HuH-7.5 (cell line): Measurements from ENCODE around the gene PLA2G3.
"Not testable (repeated sequence)": the region's sequence is repeated elsewhere in the genome, so short reads cannot be mapped to it uniquely, and the experiment has no call there.

Source experiments
- DNase-seq: peaks from one replicate; pipeline ENCODE4 v3.0.0; 2011; ENCODE audit warnings: low spot score

The PLA2G3 gene

GRCh38 chr22:31139866-31140716 is at the start of gene PLA2G3:
Gene PLA2G3, minus strand, starts transcription at chr22:31140508. Its CDS starts 154 bp downstream, at chr22:31140354.
- no peak for DNase-seq

GRCh38 chr22:31187627-31188026 is 47.3 kb upstream of the PLA2G3 start:
- DNase-seq: no peak

GRCh38 chr22:31185056-31185455 is 44.7 kb upstream of the PLA2G3 start:
- no peak for DNase-seq

- no peak for DNase-seq
These were observed 43.7 kb upstream of the PLA2G3 start for GRCh38 chr22:31184015-31184414.

- DNase-seq: peak; percentile 83
These were observed 39.0 kb upstream of the PLA2G3 start for GRCh38 chr22:31179345-31179744.

GRCh38 chr22:31178859-31179258 is 38.6 kb upstream of the PLA2G3 start:
- no peak for DNase-seq

GRCh38 chr22:31177420-31178162 is 37.3 kb upstream of the PLA2G3 start:
- DNase-seq: no peak

- DNase-seq: no peak
These were observed 36.6 kb upstream of the PLA2G3 start for GRCh38 chr22:31176923-31177322.

GRCh38 chr22:31173386-31174145 is 33.3 kb upstream of the PLA2G3 start:
- DNase-seq: no peak

GRCh38 chr22:31171734-31172133 is 31.4 kb upstream of the PLA2G3 start:
- DNase-seq: not testable (repeated sequence)

GRCh38 chr22:31170971-31171370 is 30.7 kb upstream of the PLA2G3 start:
- DNase-seq: no peak

- DNase-seq: no peak
These were observed 21.9 kb upstream of the PLA2G3 start for GRCh38 chr22:31162015-31162765.

GRCh38 chr22:31161386-31161785 is 21.1 kb upstream of the PLA2G3 start:
- no peak for DNase-seq

GRCh38 chr22:31160328-31160978 is 20.1 kb upstream of the PLA2G3 start:
- no peak for DNase-seq

GRCh38 chr22:31155422-31155821 is 15.1 kb upstream of the PLA2G3 start:
- no peak for DNase-seq

GRCh38 chr22:31154975-31155374 is 14.7 kb upstream of the PLA2G3 start:
- DNase-seq: no peak

GRCh38 chr22:31153357-31153756 is 13.0 kb upstream of the PLA2G3 start:
- DNase-seq: no peak

GRCh38 chr22:31151872-31152271 is 11.6 kb upstream of the PLA2G3 start:
- no peak for DNase-seq

- no peak for DNase-seq
These were observed 10.3 kb upstream of the PLA2G3 start for GRCh38 chr22:31150615-31151014.

GRCh38 chr22:31148953-31149627 is 8.8 kb upstream of the PLA2G3 start:
- peak; percentile 86 for DNase-seq

- no peak for DNase-seq
These were observed 8.2 kb upstream of the PLA2G3 start for GRCh38 chr22:31148488-31148887.
